RPMI8226 (cell line): ENCODE results near the gene ACHE.

ENCODE experiments used
- DNase-seq: peaks from one replicate; pipeline ENCODE4 v3.0.0-alpha.2; 2015

ACHE gene

GRCh38 chr7:100896732-100897608, 1.3 kb upstream of the ACHE start:
- DNase-seq: peak; percentile 69

GRCh38 chr7:100895956-100896731, 456 bp upstream of the ACHE start:
- no peak for DNase-seq

- DNase-seq: no peak
These were observed 608 bp downstream of the ACHE start for GRCh38 chr7:100894860-100895700.

- DNase-seq: peak; percentile 11
These were observed 1.6 kb downstream of the ACHE start for GRCh38 chr7:100893910-100894721.

- no peak for DNase-seq
These were observed 2.3 kb downstream of the ACHE start for GRCh38 chr7:100893318-100893895.

- peak; percentile 2 for DNase-seq
These were observed 3.0 kb downstream of the ACHE start for GRCh38 chr7:100892364-100893317.

- peak; percentile 2 for DNase-seq
These were observed 4.0 kb downstream of the ACHE start for GRCh38 chr7:100891568-100892247.

- peak; percentile 2 for DNase-seq
These were observed 4.8 kb downstream of the ACHE start for GRCh38 chr7:100890653-100891567.

- DNase-seq: no peak
These were observed 6.5 kb downstream of the ACHE start, which contains the start of gene UFSP1 for GRCh38 chr7:100888988-100889750. UFSP1 (minus strand) TSS chr7:100889715; CDS start chr7:100889271, 444 bp downstream.

GRCh38 chr7:100888291-100888987, 7.2 kb downstream of the ACHE start:
- DNase-seq: no peak

GRCh38 chr7:100887516-100888290, 8.0 kb downstream of the ACHE start:
- peak; percentile 87 for DNase-seq

- DNase-seq: no peak
These were observed 8.7 kb downstream of the ACHE start for GRCh38 chr7:100886936-100887515.

- no peak for DNase-seq
These were observed 9.3 kb downstream of the ACHE start for GRCh38 chr7:100886142-100886935.

GRCh38 chr7:100885440-100886141, 10.1 kb downstream of the ACHE start:
- no peak for DNase-seq
